Measurements from ENCODE around the gene GNAO1.

- TF ChIP-seq SIN3B (IDR thresholded peaks at IDR 0.05; ENCODE audit: low read depth) (no peak), JUN (IDR thresholded peaks at IDR 0.05; ENCODE audit: borderline replicate concordance, low read depth, low read length) (no peak), JUN (CRISPR knock-in tag; IDR thresholded peaks at IDR 0.05; ENCODE audit: borderline replicate concordance) (no peak), NR2C2 (CRISPR knock-in tag; IDR thresholded peaks at IDR 0.05) (no peak), NR2C2 (tag; IDR thresholded peaks at IDR 0.05) (no peak), PHB2 (IDR thresholded peaks at IDR 0.05; ENCODE audit: low read depth) (no peak), LEF1 (IDR thresholded peaks at IDR 0.05) (no peak), FOXK2 (conservative IDR thresholded peaks at IDR 0.05 in 1 of 2, IDR thresholded peaks at IDR 0.05 in 1 of 2; ENCODE audit: low read depth in 2 of 2) (no peak), ZKSCAN8 (CRISPR knock-in tag; IDR thresholded peaks at IDR 0.05) (no peak), POLR2A (conservative IDR thresholded peaks at IDR 0.05) (no peak), SP1 (CRISPR knock-in tag; IDR thresholded peaks at IDR 0.05) (no peak)
- TF ChIP-seq, protein P1, sequence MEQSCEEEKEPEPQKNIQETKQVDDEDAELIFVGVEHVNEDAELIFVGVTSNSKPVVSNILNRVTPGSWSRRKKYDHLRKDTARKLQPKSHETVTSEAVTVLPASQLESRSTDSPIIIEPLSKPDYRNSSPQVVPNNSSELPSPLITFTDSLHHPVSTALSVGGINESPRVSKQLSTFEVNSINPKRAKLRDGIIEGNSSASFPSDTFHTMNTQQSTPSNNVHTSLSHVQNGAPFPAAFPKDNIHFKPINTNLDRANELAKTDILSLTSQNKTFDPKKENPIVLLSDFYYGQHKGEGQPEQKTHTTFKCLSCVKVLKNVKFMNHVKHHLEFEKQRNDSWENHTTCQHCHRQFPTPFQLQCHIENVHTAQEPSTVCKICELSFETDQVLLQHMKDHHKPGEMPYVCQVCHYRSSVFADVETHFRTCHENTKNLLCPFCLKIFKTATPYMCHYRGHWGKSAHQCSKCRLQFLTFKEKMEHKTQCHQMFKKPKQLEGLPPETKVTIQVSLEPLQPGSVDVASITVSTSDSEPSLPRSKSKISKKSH (CRISPR knock-in tag; IDR thresholded peaks at IDR 0.05): no peak
Measured at GRCh38 chr16:56300891-56301850, 109.9 kb downstream of the GNAO1 start.
